T-cell (primary cell): ENCODE measurements around the gene ZNF263. TPM values are rescaled to one million over a fixed set of nuclear protein-coding genes. Genes with fewer than 3 reads are reported as not detected.

Source experiments
- ATAC-seq, 4 experiments: fragments of 200-7000 bp in 3 of 4; fragments of 150-1000 bp in 1 of 4; cut with Tn5 transposase; replicated peaks in 1 of 4; 1 replicate in 3 of 4; 2 replicates in 1 of 4; pipeline ENCODE4 v1.10.0; 2021; ENCODE audit warnings: moderate library complexity in 3 of 4, mild to moderate bottlenecking in 2 of 4, moderate number of reproducible peaks in 1 of 4
- CTCF ChIA-PET, 2 donors: fragments of 300-600 bp; sonication (Branson Sonifier 250); formaldehyde crosslinking; loops; one replicate each; lab custom pipeline; 2022; ENCODE audit warnings: antibody characterized with exemption in 2 of 2; lab: Charles Lee
- POLR2A ChIA-PET, 2 donors: fragments of 300-600 bp; sonication (Branson Sonifier 250); formaldehyde crosslinking; loops; one replicate each; lab custom pipeline; 2022; ENCODE audit warnings: antibody characterized with exemption in 2 of 2; lab: Charles Lee
- DNase-seq, 35 experiments: peaks; one replicate each; pipeline versions ENCODE4 v3.0.0 to v3.0.0-alpha.2; 2013 to 2023
- H3K27ac ChIP-seq: one replicate; pipeline ENCODE4 v1.5.1; 2013; ENCODE audit warnings: low read length
- H3K27me3 ChIP-seq, 2 experiments: replicated peaks in 1 of 2; 1 replicate in 1 of 2; 2 replicates in 1 of 2; pipeline versions ENCODE4 v1.6.1 to v1.7.0; 2013; ENCODE audit warnings: low read length in 1 of 2, mixed read lengths in 1 of 2; ENCODE audit not compliant: control insufficient read depth in 2 of 2, insufficient read depth in 2 of 2; ENCODE audit errors: extremely low read depth in 1 of 2
- H3K36me3 ChIP-seq, 2 donors: 1 replicate in 1 of 2; 2 replicates in 1 of 2; pipeline versions ENCODE4 v1.6.1 to v1.7.0; 2013; ENCODE audit warnings: low read length in 1 of 2; ENCODE audit not compliant: control insufficient read depth in 2 of 2, insufficient read depth in 1 of 2; ENCODE audit errors: extremely low read depth in 1 of 2
- H3K4me1 ChIP-seq, 2 experiments: 1 replicate in 1 of 2; 2 replicates in 1 of 2; pipeline versions ENCODE4 v1.6.1 to v1.7.0; 2013; ENCODE audit warnings: low read length in 2 of 2, mixed read lengths in 1 of 2; ENCODE audit not compliant: insufficient read depth in 2 of 2, control insufficient read depth in 1 of 2; ENCODE audit errors: extremely low read depth in 1 of 2
- H3K4me3 ChIP-seq, 2 donors: 1 replicate in 1 of 2; 2 replicates in 1 of 2; pipeline versions ENCODE4 v1.5.1 to v1.7.0; 2013; ENCODE audit warnings: mild to moderate bottlenecking in 2 of 2, low read length in 1 of 2, moderate library complexity in 1 of 2; ENCODE audit not compliant: control insufficient read depth in 1 of 2; ENCODE audit errors: extremely low read depth in 1 of 2
- H3K9me3 ChIP-seq: 2 replicates; pipeline ENCODE4 v1.7.0; 2013
- H3K27ac Mint-ChIP-seq, 2 donors: one replicate each; pipeline ENCODE4 v1.8.0; 2020 to 2021; ENCODE audit warnings: mild to moderate bottlenecking in 2 of 2, mixed read lengths in 2 of 2
- H3K27me3 Mint-ChIP-seq, 2 donors: one replicate each; pipeline ENCODE4 v1.8.0; 2021 to 2022; ENCODE audit warnings: mixed read lengths in 2 of 2
- H3K36me3 Mint-ChIP-seq: one replicate; pipeline ENCODE4 v1.8.0; 2021; ENCODE audit warnings: mixed read lengths
- H3K4me1 Mint-ChIP-seq, 3 donors: one replicate each; pipeline ENCODE4 v1.8.0; 2020 to 2022; ENCODE audit warnings: mixed read lengths in 3 of 3, mild to moderate bottlenecking in 1 of 3
- H3K4me3 Mint-ChIP-seq, 3 donors: one replicate each; pipeline ENCODE4 v1.8.0; 2020 to 2022; ENCODE audit warnings: mild to moderate bottlenecking in 3 of 3, mixed read lengths in 3 of 3, moderate library complexity in 3 of 3
- H3K9me3 Mint-ChIP-seq, 3 donors: one replicate each; pipeline ENCODE4 v1.8.0; 2020 to 2022; ENCODE audit warnings: mixed read lengths in 3 of 3
- WGBS: methylation state at CpG from one replicate; pipeline ENCODE4 v1.1.5; 2013; ENCODE audit warnings: missing lambda C conversion rate; ENCODE audit not compliant: insufficient coverage; 5-methylcytosine and 5-hydroxymethylcytosine counted together
- total RNA-seq, 35 experiments: library from RNA in 6 of 35; stranded (reverse) in 6 of 35; fragments of 120-200 nt in 1 of 35; gene quantifications; one replicate each; pipeline versions ENCODE4 v1.2.1 to v1.2.4 and lab custom pipeline; 2013 to 2026

The ZNF263 gene
- 10 to 100 TPM; 28.6 to 50.9 (median 44.3) TPM for total RNA-seq
- 50.4 TPM for total RNA-seq (2013)
- total RNA-seq (lab: John Stamatoyannopoulos, UW), result 33.7 to 111 (median 46.8) reads per million in 29 experiments

GRCh38 chr16:3282730-3283542 lies at the start of gene ZNF263:
TSS of gene ZNF263 (plus strand) at chr16:3283491. CDS start at chr16:3283819, 328 bp downstream.
- POLR2A ChIA-PET, result interaction anchor here (0.6 to 1.1 kb wide), 3 partner anchors 18 to 213 kb away, joined by 4 to 5 read pairs (median 4); no protein-coding TSS in a partner anchor
- peaks cover 9 to 19% of the 10 kb centered on the region in 2 donors for H3K36me3 ChIP-seq
- WGBS, result under 1% methylated on average over 64 of the region's 72 CpGs

GRCh38 chr16:3234543-3234856 lies 48.8 kb upstream of the ZNF263 start:
- H3K4me1 Mint-ChIP-seq, result peaks cover 29 to 42% (median 31%) of the 10 kb centered on the region in 3 donors
- no peak for ATAC-seq
- ChIA-PET CTCF (no interaction called here), POLR2A (interaction anchor here in 1 of 2 donors (0.5 kb wide), 1 partner anchor 75 kb away, joined by 8 read pairs; no protein-coding TSS in a partner anchor)
- peaks cover 41% of the 10 kb centered on the region for H3K36me3 Mint-ChIP-seq
- 1% methylated on average over 18 of the region's 18 CpGs for WGBS
- H3K27me3 Mint-ChIP-seq, result no peaks in the 10 kb centered on the region
- H3K27me3 ChIP-seq, result no peaks in the 10 kb centered on the region
- peak overlapping the region; percentile 78 for H3K27ac ChIP-seq
- peaks cover 0 to 35% of the 10 kb centered on the region in 2 donors for H3K36me3 ChIP-seq
- peak overlapping the region; percentile 92 to 95 (median 94) for H3K4me3 Mint-ChIP-seq
- peak in 2 of 35 experiments; percentile 1 to 4 for DNase-seq
- peak overlapping the region; percentile 72 to 78 for H3K4me3 ChIP-seq
- no peaks in the 10 kb centered on the region for H3K9me3 ChIP-seq
- H3K27ac Mint-ChIP-seq, result peak overlapping the region; percentile 97 to 99
- H3K9me3 Mint-ChIP-seq, result peaks cover 0 to 16% (median 7%) of the 10 kb centered on the region in 3 donors
- peaks cover 2 to 26% of the 10 kb centered on the region in 2 experiments for H3K4me1 ChIP-seq

More at GRCh38 chr16:3282730-3283542, at the start of gene ZNF263:
- Mint-ChIP-seq H3K27me3 (peaks cover 0 to 1% of the 10 kb centered on the region in 2 donors), H3K27ac (peak within 1 kb of the TSS; percentile 97 to 98), H3K4me1 (peaks cover 32 to 44% (median 35%) of the 10 kb centered on the region in 3 donors), H3K4me3 (peak within 1 kb of the TSS; percentile 85 to 95 (median 93)), H3K9me3 (peaks cover 0 to 9% (median 4%) of the 10 kb centered on the region in 3 donors), H3K36me3 (peaks cover 35% of the 10 kb centered on the region)
- DNase-seq (peak; percentile 82 to 96 (median 91)), ATAC-seq (peak; percentile 89 to 92 (median 90))
- CTCF ChIA-PET, result interaction anchor here in 1 of 2 donors (0.6 to 0.8 kb wide), 3 partner anchors 13 to 153 kb away, joined by 3 to 7 read pairs (median 4); partner anchors contain the start of genes ZNF174 and ZSCAN32
- peak within 1 kb of the TSS; percentile 80 to 96 for H3K4me3 ChIP-seq
- peaks cover 12 to 32% of the 10 kb centered on the region in 2 experiments for H3K4me1 ChIP-seq
- H3K27me3 ChIP-seq, result peaks cover 0 to 13% of the 10 kb centered on the region in 2 experiments
- H3K9me3 ChIP-seq, result peaks cover 7% of the 10 kb centered on the region
- H3K27ac ChIP-seq, result peak within 1 kb of the TSS; percentile 97

- peaks cover 38% of the 10 kb centered on the region for H3K36me3 Mint-ChIP-seq
- H3K4me3 ChIP-seq, result peak within 1 kb of the TSS; percentile 72 to 78
Measured at GRCh38 chr16:3234857-3235561, 48.3 kb upstream of the ZNF263 start, which contains the start of gene ZNF200. TSS of gene ZNF200 (minus strand) at chr16:3235158. CDS start at chr16:3233755, 1,403 bp downstream.

GRCh38 chr16:3235856-3236669 lies 47.2 kb upstream of the ZNF263 start:
- peak overlapping the region; percentile 61 for H3K27ac ChIP-seq
- POLR2A ChIA-PET, result no interaction called here

More at GRCh38 chr16:3234857-3235561, 48.3 kb upstream of the ZNF263 start, which contains the start of gene ZNF200:
- peak within 1 kb of the TSS; percentile 92 to 95 (median 94) for H3K4me3 Mint-ChIP-seq
- peaks cover 1 to 2% of the 10 kb centered on the region in 2 donors for H3K27me3 Mint-ChIP-seq
- Histone ChIP-seq H3K36me3 (peaks cover 0 to 29% of the 10 kb centered on the region in 2 donors), H3K9me3 (no peaks in the 10 kb centered on the region), H3K27ac (peak within 1 kb of the TSS; percentile 78), H3K27me3 (no peaks in the 10 kb centered on the region), H3K4me1 (peaks cover 2 to 26% of the 10 kb centered on the region in 2 experiments)
- peak; percentile 92 to 95 (median 94) for ATAC-seq
- ChIA-PET CTCF (no interaction called here), POLR2A (interaction anchor here in 1 of 2 donors (0.5 kb wide), 1 partner anchor 76 kb away, joined by 8 read pairs; no protein-coding TSS in a partner anchor)
- H3K9me3 Mint-ChIP-seq, result peaks cover 0 to 14% (median 6%) of the 10 kb centered on the region in 3 donors
- peak within 1 kb of the TSS; percentile 97 to 99 for H3K27ac Mint-ChIP-seq
- WGBS, result 0% methylated on average over 46 of the region's 59 CpGs
- peak; percentile 85 to 97 (median 92) for DNase-seq
- H3K4me1 Mint-ChIP-seq, result peaks cover 29 to 42% (median 31%) of the 10 kb centered on the region in 3 donors

GRCh38 chr16:3241761-3242160 lies 41.5 kb upstream of the ZNF263 start:
- WGBS, result no CpG with 5 or more reads among the region's 5 CpGs
- DNase-seq (no peak), ATAC-seq (no peak)
- Histone ChIP-seq H3K4me3 (no peak overlapping the region), H3K27me3 (peaks cover 0 to 22% of the 10 kb centered on the region in 2 experiments), H3K27ac (no peak overlapping the region), H3K9me3 (no peaks in the 10 kb centered on the region), H3K36me3 (no peaks in the 10 kb centered on the region), H3K4me1 (no peaks in the 10 kb centered on the region)
- no peaks in the 10 kb centered on the region for H3K4me1 Mint-ChIP-seq
- H3K36me3 Mint-ChIP-seq, result no peaks in the 10 kb centered on the region
- no peak overlapping the region for H3K27ac Mint-ChIP-seq
- H3K27me3 Mint-ChIP-seq, result peaks cover 4 to 14% of the 10 kb centered on the region in 2 donors
- H3K4me3 Mint-ChIP-seq, result no peak overlapping the region
- ChIA-PET CTCF (no interaction called here), POLR2A (no interaction called here)
- H3K9me3 Mint-ChIP-seq, result no peaks in the 10 kb centered on the region

More at GRCh38 chr16:3235856-3236669, 47.2 kb upstream of the ZNF263 start:
- peaks cover 2 to 6% of the 10 kb centered on the region in 2 donors for H3K27me3 Mint-ChIP-seq
- H3K27ac Mint-ChIP-seq, result peak overlapping the region; percentile 66 to 83
- no peaks in the 10 kb centered on the region for H3K9me3 ChIP-seq
- peaks cover 29 to 38% (median 31%) of the 10 kb centered on the region in 3 donors for H3K4me1 Mint-ChIP-seq
- ATAC-seq (no peak), DNase-seq (peak in 33 of 35 experiments; percentile 15 to 77 (median 54))
- peaks cover 0 to 20% of the 10 kb centered on the region in 2 donors for H3K36me3 ChIP-seq
- H3K36me3 Mint-ChIP-seq, result peaks cover 28% of the 10 kb centered on the region
- H3K9me3 Mint-ChIP-seq, result peaks cover 0 to 4% (median 0%) of the 10 kb centered on the region in 3 donors
- no peak overlapping the region for H3K4me3 ChIP-seq
- peak overlapping the region; percentile 64 to 74 (median 71) for H3K4me3 Mint-ChIP-seq
- 28% methylated on average over 2 of the region's 29 CpGs for WGBS
- CTCF ChIA-PET, result no interaction called here
- peaks cover 0 to 3% of the 10 kb centered on the region in 2 experiments for H3K27me3 ChIP-seq
- peaks cover 2 to 26% of the 10 kb centered on the region in 2 experiments for H3K4me1 ChIP-seq
